Endothelial cell of umbilical vein (primary cell): ENCODE measurements around the gene KCMF1. TPM values are rescaled to one million over a fixed set of nuclear protein-coding genes. Genes with fewer than 3 reads are reported as not detected.

Experiments used
- BruUV-seq: library from RNA; stranded (reverse); fragments of 400-500 nt; replicated peaks from 2 replicates; lab custom pipeline; 2021; lab: Mats Ljungman, UMichigan
- CTCF ChIA-PET: fragments of 300-600, 350-600 bp; sonication (Branson Sonifier 250); formaldehyde crosslinking; loops from one replicate; lab custom pipeline; 2021; ENCODE audit warnings: antibody characterized with exemption, inconsistent platforms; lab: Charles Lee
- POLR2A ChIA-PET: fragments of 300-600, 350-600 bp; sonication (Branson Sonifier 250); formaldehyde crosslinking; loops from one replicate; lab custom pipeline; 2021; ENCODE audit warnings: antibody characterized with exemption, inconsistent platforms; lab: Charles Lee
- DNase-seq: peaks from one replicate; pipeline ENCODE4 v3.0.0-alpha.2; 2011; ENCODE audit warnings: low read depth, low spot score
- FAIRE-seq: peaks from 2 replicates; lab custom pipeline; 2011; peaks lifted over from hg19 to GRCh38; lab: Jason Lieb, UNC
- H2AFZ ChIP-seq: 2 replicates; pipeline ENCODE4 v1.6.0; 2012; ENCODE audit warnings: low read depth, low read length, control low read depth, inconsistent platforms
- H3K27ac ChIP-seq: 2 replicates; pipeline ENCODE4 v1.5.1; 2011; ENCODE audit warnings: low read depth, mild to moderate bottlenecking, control low read depth, low read length, moderate library complexity; ENCODE audit not compliant: insufficient read depth
- H3K27me3 ChIP-seq, 2 experiments: 2 replicates each; pipeline versions ENCODE4 v1.6.0 to v1.6.1; 2011; ENCODE audit warnings: low read length in 2 of 2, mixed read lengths in 1 of 2; ENCODE audit not compliant: control insufficient read depth in 2 of 2, insufficient read depth in 2 of 2
- H3K36me3 ChIP-seq, 2 experiments: 2 replicates in 1 of 2; 3 replicates in 1 of 2; pipeline ENCODE4 v1.5.1; 2011; ENCODE audit warnings: low read length in 2 of 2, mild to moderate bottlenecking in 1 of 2, moderate library complexity in 1 of 2; ENCODE audit not compliant: control insufficient read depth in 2 of 2, insufficient read depth in 2 of 2; ENCODE audit errors: extremely low read depth in 1 of 2
- H3K4me1 ChIP-seq: 3 replicates; pipeline ENCODE4 v1.5.1; 2011; ENCODE audit warnings: mild to moderate bottlenecking, low read length; ENCODE audit not compliant: control insufficient read depth, insufficient read depth; ENCODE audit errors: extremely low read depth
- H3K4me2 ChIP-seq: 2 replicates; pipeline ENCODE4 v1.6.1; 2011; ENCODE audit warnings: low read length, control low read depth, mixed read lengths; ENCODE audit not compliant: insufficient read depth
- H3K4me3 ChIP-seq, 3 experiments: fragments of 200-600 bp in 1 of 3; sonication (generic), shearing (Covaris generic) in 1 of 3; replicated peaks in 1 of 3; 2 replicates each; pipeline ENCODE4 v1.5.1; 2011 to 2016; ENCODE audit warnings: control low read depth in 3 of 3, low read length in 3 of 3, mild to moderate bottlenecking in 2 of 3, inconsistent platforms in 1 of 3, low read depth in 1 of 3, moderate library complexity in 1 of 3; ENCODE audit not compliant: insufficient read depth in 1 of 3
- H3K79me2 ChIP-seq: 2 replicates; pipeline ENCODE4 v1.6.0; 2012; ENCODE audit warnings: low read length, inconsistent platforms; ENCODE audit not compliant: control insufficient read depth, insufficient read depth
- H3K9ac ChIP-seq: replicated peaks from 2 replicates; pipeline ENCODE3; 2011; ENCODE audit warnings: low read length, control low read depth; ENCODE audit not compliant: insufficient read depth; ENCODE audit errors: extremely low read depth
- H3K9me1 ChIP-seq: replicated peaks from 3 replicates; pipeline ENCODE4 v1.6.0; 2011; ENCODE audit warnings: mild to moderate bottlenecking, low read length; ENCODE audit not compliant: control insufficient read depth, insufficient read depth; ENCODE audit errors: extremely low read depth
- H3K9me3 ChIP-seq: replicated peaks from 2 replicates; pipeline ENCODE4 v1.5.1; 2012; ENCODE audit warnings: low read length, inconsistent platforms; ENCODE audit not compliant: control insufficient read depth, insufficient read depth
- H4K20me1 ChIP-seq: replicated peaks from 2 replicates; pipeline ENCODE3; 2011; ENCODE audit warnings: mild to moderate bottlenecking, low read length; ENCODE audit not compliant: control insufficient read depth, insufficient read depth; ENCODE audit errors: extremely low read depth
- CTCF ChIP-seq, 2 donors: IDR thresholded peaks; 1 replicate in 1 of 2; 2 replicates in 1 of 2; pipeline ENCODE4 v1.5.1; 2011; ENCODE audit warnings: low read length in 2 of 2, mild to moderate bottlenecking in 2 of 2, moderate library complexity in 2 of 2, control low read depth in 1 of 2, inconsistent platforms in 1 of 2, low read depth in 1 of 2; ENCODE audit not compliant: insufficient read depth in 1 of 2; ENCODE audit errors: extremely low read depth in 1 of 2
- EZH2 ChIP-seq: IDR thresholded peaks from 2 replicates; pipeline ENCODE4 v1.6.1; 2012; ENCODE audit warnings: borderline replicate concordance, low read depth, mild to moderate bottlenecking, moderate library complexity, low read length, inconsistent platforms; ENCODE audit not compliant: severe bottlenecking
- FOS ChIP-seq: IDR thresholded peaks from 2 replicates; pipeline ENCODE4 v1.6.1; 2011; ENCODE audit warnings: mild to moderate bottlenecking, low read length, moderate library complexity, borderline replicate concordance; ENCODE audit not compliant: insufficient read depth
- GATA2 ChIP-seq: IDR thresholded peaks from 2 replicates; pipeline ENCODE4 v1.7.0; 2011; ENCODE audit warnings: low read depth, mild to moderate bottlenecking, moderate library complexity, mixed read lengths, low read length; ENCODE audit not compliant: insufficient read length, insufficient read depth
- JUN ChIP-seq: IDR thresholded peaks from 2 replicates; pipeline ENCODE4 v1.6.1; 2011; ENCODE audit warnings: borderline replicate concordance, low read depth; ENCODE audit not compliant: insufficient read length, insufficient read depth
- MYC ChIP-seq: IDR thresholded peaks from one replicate; pipeline ENCODE4 v1.6.1; 2011; ENCODE audit warnings: mild to moderate bottlenecking, low read depth, low read length
- POLR2A ChIP-seq: IDR thresholded peaks from 2 replicates; pipeline ENCODE4 v1.6.1; 2012; ENCODE audit warnings: low read depth, mild to moderate bottlenecking, control low read depth, low read length
- POLR2AphosphoS5 ChIP-seq: IDR thresholded peaks from 2 replicates; pipeline ENCODE4 v1.6.1; 2012; ENCODE audit warnings: low read depth, mild to moderate bottlenecking, control low read depth, low read length, moderate library complexity; ENCODE audit not compliant: insufficient read depth
- dilution Hi-C: fragments of 300-500 bp; cut with MboI; formaldehyde crosslinking; loops from one replicate; pipeline ENCODE4 v1.15.0; 2019; ENCODE audit warnings: low sequenced_read_pairs; ENCODE audit not compliant: extremely low pct_ligation_motif_present
- intact Hi-C: fragments of 100-400 bp; cut with micrococcal nuclease; formaldehyde crosslinking; loops from one replicate; pipeline ENCODE4 v1.10.0; 2022
- polyA plus RNA-seq, 4 experiments: library from polyadenylated mRNA; depleted of rRNA in 3 of 4; stranded (reverse) in 3 of 4; unstranded in 1 of 4; fragments of >200 nt; gene quantifications; 2 replicates each; pipeline versions ENCODE4 v1.2.1 to v1.2.3, GENCODE V29; 2011 to 2012; ENCODE audit warnings: missing spikeins in 1 of 4
- total RNA-seq: library from RNA; stranded (reverse); gene quantifications from 2 replicates; pipeline ENCODE4 v1.2.3, GENCODE V29; 2021

Gene KCMF1
- total and polyA plus RNA-seq, 2 donors (not counting 3 experiments of a cell fraction or from before 2014, with no cell fraction given) = 49.3 to 78.4 TPM

DNA sequence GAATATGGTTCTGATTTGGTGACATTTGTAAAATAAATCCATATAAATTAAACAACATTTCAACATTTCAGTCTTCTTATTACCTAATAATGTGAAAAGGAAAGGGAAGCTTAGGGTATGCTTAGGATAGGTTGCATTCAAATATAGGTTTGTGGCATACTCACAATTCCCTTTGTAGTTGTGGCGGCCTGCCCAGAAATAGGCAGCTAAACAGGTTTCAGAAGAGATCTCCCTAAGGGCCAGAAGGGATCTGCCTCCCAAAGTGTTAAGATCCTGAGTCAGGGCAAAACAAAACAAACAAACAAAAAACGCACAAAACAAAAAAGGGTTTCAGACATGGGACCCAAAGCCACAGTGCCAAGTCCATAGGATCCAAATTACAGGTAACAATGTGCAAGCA, 120.9 kb downstream of the KCMF1 start:
- no TSS peak for BruUV-seq
- intact Hi-C loops (no loop called here), dilution Hi-C loops (no loop called here)
- Histone ChIP-seq H2AFZ (no peak overlapping the region), H3K9me1 (no peaks in the 10 kb centered on the region), H3K9me3 (no peaks in the 10 kb centered on the region), H4K20me1 (no peaks in the 10 kb centered on the region), H3K27me3 (peaks cover 5% of the 10 kb centered on the region in 2 experiments), H3K4me1 (no peaks in the 10 kb centered on the region), H3K36me3 (no peaks in the 10 kb centered on the region), H3K4me2 (no peak overlapping the region), H3K4me3 (no peak overlapping the region), H3K27ac (no peak overlapping the region), H3K79me2 (no peaks in the 10 kb centered on the region), H3K9ac (no peak overlapping the region)
- FAIRE-seq = no peak
- TF ChIP-seq GATA2 = no peak
- TF ChIP-seq EZH2 = no peak
- TF ChIP-seq FOS = no peak
- TF ChIP-seq POLR2A = no peak
- no peak for TF ChIP-seq JUN
- no peak for TF ChIP-seq MYC
- no peak for TF ChIP-seq POLR2AphosphoS5
- no peak for TF ChIP-seq CTCF (IDR thresholded peaks at IDR 0.05; ENCODE audit: extremely low read depth in 1 of 2, insufficient read depth in 1 of 2, low read depth in 1 of 2, low read length in 2 of 2)
- CTCF ChIA-PET = interaction anchor here (0.7 to 1.5 kb wide), 2 partner anchors 25 to 208 kb away, joined by 4 to 5 read pairs; no protein-coding TSS in a partner anchor
- POLR2A ChIA-PET = no interaction called here
- no peak for DNase-seq
